ENCODE results near the gene NOB1.

GRCh38 chr16:69741951-69742904 is 12.5 kb downstream of the NOB1 start:
- TF ChIP-seq PRPF4 (IDR thresholded peaks at IDR 0.05; ENCODE audit: insufficient read depth, low read depth, low read length, poor library complexity, severe bottlenecking): no peak
- TF ChIP-seq CBX5 (IDR thresholded peaks at IDR 0.05; ENCODE audit: borderline replicate concordance, low read depth): no peak
- TF ChIP-seq RFX5 (IDR thresholded peaks at IDR 0.05; ENCODE audit: low read depth, low read length): no peak
- TF ChIP-seq ZFPM2 (CRISPR knock-in tag; IDR thresholded peaks at IDR 0.05): no peak
- TF ChIP-seq RB1 (IDR thresholded peaks at IDR 0.05; ENCODE audit: low read depth): no peak
- no peak for TF ChIP-seq PHF8 (IDR thresholded peaks at IDR 0.05; ENCODE audit: borderline replicate concordance, low read length)
- TF ChIP-seq CTCF (IDR thresholded peaks at IDR 0.05 in 2 of 3, conservative IDR thresholded peaks at IDR 0.05 in 1 of 3; ENCODE audit: insufficient read depth in 2 of 3, low read depth in 1 of 3, low read length in 3 of 3): no peak
- TF ChIP-seq THAP7 (CRISPR knock-in tag; IDR thresholded peaks at IDR 0.05): no peak
- no peak for TF ChIP-seq PATZ1 (CRISPR knock-in tag; IDR thresholded peaks at IDR 0.05; ENCODE audit: borderline replicate concordance)
- no peak for TF ChIP-seq THRA (IDR thresholded peaks at IDR 0.05)
- no peak for TF ChIP-seq CHCHD3 (CRISPR knock-in tag; IDR thresholded peaks at IDR 0.05)
- TF ChIP-seq REST (IDR thresholded peaks at IDR 0.05; ENCODE audit: borderline replicate concordance): no peak
- TF ChIP-seq REST (CRISPR knock-in tag; IDR thresholded peaks at IDR 0.05; ENCODE audit: low read depth): no peak

All from K562 (cell line).